NCI-H460 (cell line): ENCODE measurements around the gene KCNJ5. TPM values are rescaled to one million over a fixed set of nuclear protein-coding genes. Genes with fewer than 3 reads are reported as not detected.
"Not testable (repeated sequence)": the region's sequence is repeated elsewhere in the genome, so short reads cannot be mapped to it uniquely, and the experiment has no call there.

Experiments
- DNase-seq: peaks from one replicate; pipeline ENCODE4 v3.0.0-alpha.2; 2016; ENCODE audit warnings: low read depth; ENCODE audit errors: extremely low read depth
- total RNA-seq: library from RNA; depleted of rRNA; stranded (reverse); fragments of >200 nt; shearing (Covaris generic); gene quantifications from 2 replicates; pipeline ENCODE4 v1.2.3, GENCODE V29; 2014

KCNJ5 gene
- total RNA-seq, 1 experiment from 2014 or later, result not detected

DNA sequence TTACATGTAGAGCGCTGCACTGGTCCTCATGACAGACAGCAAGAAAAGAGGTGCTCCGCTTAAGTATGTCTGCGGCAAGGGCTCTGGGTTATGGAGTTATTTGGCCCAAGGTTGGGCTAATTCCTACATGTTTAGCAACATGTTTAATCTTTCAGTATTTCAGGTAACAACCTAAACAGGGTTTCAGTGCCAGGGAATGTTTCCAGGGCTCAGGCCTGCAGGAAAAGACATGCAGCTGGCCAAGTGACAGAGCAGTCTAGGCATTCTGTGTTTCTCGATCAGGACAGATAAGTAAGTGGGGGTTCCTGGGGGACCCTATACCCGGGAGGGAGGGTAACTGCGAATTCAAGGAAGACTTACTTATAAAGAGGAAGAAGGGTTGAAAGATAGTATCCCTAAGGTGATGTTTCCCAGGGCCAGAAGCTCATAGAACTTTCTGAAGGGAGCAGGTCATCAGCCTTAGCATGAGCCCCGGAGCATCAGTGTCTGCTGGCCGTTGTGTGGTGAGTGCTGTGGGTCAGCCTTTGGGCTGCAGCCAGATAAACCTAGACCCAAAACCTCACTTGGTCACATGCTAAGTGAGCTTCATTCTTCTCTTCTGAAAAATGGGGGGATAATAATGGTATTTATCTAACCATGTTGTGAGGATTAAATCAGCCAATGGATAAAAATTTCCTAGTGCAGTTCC lies 18.4 kb downstream of the KCNJ5 start:
- DNase-seq, result no peak

DNA sequence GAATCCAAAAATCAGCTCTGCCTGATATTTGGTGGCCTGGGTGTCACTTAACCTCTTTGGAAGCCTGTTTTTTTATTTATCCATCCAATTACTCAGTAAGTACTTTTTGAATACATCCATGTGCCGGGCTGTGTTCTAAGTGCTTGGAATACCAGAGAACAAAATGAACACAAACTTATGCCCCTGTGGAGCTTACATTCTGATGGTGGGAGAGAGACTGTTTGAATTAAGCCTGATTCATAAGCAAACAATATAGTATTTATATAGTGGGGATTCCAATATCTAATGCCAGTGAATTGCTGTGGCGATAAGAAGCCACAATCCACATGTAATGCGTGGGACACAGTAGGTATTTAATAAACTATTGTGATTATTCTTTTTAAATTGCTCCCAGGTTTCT lies 19.4 kb downstream of the KCNJ5 start:
- no peak for DNase-seq

DNA sequence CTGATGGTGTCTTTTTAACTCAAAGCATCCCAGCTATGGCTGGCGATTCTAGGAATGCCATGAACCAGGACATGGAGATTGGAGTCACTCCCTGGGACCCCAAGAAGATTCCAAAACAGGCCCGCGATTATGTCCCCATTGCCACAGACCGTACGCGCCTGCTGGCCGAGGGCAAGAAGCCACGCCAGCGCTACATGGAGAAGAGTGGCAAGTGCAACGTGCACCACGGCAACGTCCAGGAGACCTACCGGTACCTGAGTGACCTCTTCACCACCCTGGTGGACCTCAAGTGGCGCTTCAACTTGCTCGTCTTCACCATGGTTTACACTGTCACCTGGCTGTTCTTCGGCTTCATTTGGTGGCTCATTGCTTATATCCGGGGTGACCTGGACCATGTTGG lies 20.1 kb downstream of the KCNJ5 start:
- no peak for DNase-seq

DNA sequence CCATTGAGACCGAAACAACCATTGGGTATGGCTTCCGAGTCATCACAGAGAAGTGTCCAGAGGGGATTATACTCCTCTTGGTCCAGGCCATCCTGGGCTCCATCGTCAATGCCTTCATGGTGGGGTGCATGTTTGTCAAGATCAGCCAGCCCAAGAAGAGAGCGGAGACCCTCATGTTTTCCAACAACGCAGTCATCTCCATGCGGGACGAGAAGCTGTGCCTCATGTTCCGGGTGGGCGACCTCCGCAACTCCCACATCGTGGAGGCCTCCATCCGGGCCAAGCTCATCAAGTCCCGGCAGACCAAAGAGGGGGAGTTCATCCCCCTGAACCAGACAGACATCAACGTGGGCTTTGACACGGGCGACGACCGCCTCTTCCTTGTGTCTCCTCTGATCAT lies 20.5 kb downstream of the KCNJ5 start:
- no peak for DNase-seq

DNA sequence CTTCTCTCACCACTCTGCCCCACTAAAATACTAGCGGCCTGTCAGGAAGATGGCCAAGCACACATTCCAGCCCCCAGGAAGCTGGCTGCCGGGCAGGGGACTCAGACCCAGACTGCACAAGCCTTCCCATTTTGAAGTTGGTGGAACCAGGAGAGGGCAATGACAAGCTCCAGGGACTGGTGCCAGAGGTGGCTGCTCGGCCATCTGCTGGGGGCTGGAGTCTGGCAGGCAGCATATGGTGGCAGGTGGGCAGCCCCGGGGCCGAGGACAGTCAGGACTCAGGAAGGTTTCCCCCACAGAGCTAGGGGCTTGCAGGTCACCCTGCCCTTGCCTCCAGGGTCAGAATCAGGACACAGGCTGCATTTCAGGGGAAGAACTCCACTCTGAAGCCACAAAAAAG lies 22.6 kb downstream of the KCNJ5 start:
- DNase-seq, result no peak

DNA sequence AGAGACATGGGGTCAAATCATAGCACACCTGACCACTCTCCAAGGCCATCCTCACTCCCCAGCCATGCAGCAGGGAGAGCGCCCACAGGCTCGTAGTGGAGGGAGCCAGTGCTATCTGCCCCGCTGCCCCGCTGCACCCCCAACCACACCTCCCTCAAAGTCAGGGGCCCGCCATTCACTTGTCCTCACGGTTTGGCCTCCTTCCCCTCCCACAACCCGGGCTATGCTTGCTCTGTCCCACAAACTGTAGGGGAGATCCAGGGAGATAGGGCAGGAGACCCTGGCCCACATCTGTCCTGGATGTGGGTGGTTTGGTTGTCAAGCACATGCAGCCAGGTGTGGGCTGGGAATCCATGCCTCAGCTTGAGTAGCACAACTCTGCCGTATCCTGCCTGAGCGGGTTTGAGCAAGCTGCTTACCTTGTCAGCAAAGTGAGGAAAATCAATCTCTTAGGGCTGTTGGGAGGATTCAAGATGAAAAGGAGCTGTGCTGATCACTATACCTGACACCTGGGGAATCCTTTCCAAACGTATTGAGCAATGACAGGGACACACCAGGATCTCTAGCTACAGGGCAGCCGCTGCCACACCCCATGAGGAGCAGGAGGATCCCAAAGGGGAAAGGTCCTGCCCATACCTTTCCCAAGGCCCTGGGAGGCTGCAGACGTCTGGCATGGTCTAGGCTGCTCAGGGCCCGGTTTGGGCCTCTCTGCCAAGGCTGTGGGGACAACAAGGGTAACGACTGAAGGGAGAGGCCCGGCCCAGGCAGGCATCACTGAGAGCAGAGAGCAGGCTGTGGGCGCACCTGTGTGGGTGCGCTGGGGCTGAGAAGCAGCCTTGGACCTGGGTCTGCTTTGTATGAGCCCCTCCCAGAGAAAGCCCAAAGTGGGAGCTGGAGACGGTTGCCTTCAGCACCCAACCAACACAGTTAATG lies 23.3 kb downstream of the KCNJ5 start:
- no peak for DNase-seq

DNA sequence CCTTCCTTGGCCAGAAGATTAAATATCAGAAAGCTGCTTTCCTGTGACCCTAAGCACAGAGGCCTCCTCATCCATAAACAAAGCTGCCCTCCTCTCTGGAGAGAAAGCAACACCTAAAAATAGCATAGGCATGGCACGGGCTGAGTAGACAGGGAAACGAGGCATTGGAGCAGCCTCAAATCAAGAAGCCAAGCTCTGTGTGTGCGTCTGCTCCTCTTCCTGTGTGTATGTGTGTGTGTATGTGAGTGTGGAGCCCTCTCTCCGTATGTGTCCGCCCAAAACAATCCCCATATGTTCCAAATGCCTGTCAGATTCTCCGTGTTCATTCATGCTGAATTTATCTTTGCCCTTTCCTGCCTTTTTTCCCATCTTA lies 24.0 kb downstream of the KCNJ5 start:
- no peak for DNase-seq

DNA sequence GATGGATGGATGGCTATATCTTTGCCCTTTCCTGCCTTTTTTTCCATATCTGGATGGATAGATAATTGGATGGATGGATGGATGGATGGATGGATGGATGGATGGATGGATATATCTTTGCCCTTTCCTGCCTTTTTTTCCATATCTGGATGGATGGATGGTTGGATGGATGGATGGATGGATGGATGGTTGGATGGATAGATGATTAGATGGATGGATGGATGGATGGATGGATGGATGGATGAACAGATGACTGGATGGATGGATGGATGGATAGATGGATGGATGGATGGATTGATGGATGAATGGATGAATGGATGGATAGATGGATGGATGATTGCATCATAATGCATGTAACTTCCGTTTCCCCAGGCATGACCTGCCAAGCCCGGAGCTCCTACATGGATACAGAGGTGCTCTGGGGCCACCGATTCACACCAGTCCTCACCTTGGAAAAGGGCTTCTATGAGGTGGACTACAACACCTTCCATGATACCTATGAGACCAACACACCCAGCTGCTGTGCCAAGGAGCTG lies 24.9 kb downstream of the KCNJ5 start:
- no peak for DNase-seq

DNA sequence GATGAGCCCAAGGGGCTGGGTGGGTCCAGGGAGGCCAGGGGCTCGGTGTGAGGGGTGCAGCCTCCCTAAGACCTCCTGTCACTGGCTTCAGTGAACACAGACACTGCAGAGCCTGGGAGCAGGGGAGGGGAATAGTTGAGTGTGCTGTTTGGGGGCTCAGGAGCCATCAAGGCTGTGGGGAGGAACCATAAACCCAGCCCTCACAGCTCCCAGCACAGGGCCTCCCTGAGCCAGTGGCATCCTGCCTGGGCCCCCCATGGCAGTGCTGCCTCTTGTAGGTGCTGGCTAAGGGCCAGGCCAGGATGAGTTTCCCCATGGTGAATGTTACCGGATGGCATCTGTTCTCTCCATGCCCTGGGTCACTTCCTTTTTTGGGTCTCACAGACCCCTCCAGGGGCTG lies 25.5 kb downstream of the KCNJ5 start:
- DNase-seq, result no peak

DNA sequence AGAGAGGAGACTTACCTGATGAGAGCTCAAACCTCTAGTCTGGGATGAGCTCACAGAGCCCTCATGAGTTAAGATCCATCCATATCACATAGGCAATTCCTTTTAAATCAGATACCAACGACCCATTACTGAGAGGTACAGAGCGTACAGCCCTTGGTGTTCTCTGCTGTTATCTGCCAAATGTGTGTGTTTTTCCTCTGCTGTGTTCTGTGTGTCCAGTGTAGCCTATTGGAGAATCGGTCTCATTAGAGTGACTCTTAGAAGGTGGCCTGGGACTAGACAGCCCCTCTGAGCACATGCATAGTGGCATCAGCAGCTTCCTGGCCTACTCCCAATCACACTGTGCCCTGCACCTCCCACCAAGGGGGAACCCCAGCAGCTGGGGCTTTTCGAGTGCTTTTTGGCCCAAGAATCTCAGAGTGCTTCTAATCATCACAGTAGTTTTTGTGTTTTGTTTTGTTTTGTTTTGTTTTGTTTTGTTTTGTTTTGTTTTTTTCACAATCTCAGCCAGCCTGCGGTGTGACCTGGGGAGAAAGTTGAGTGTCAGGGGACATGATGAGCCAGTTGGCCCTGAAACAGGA lies 26.1 kb downstream of the KCNJ5 start:
- DNase-seq, result no peak

DNA sequence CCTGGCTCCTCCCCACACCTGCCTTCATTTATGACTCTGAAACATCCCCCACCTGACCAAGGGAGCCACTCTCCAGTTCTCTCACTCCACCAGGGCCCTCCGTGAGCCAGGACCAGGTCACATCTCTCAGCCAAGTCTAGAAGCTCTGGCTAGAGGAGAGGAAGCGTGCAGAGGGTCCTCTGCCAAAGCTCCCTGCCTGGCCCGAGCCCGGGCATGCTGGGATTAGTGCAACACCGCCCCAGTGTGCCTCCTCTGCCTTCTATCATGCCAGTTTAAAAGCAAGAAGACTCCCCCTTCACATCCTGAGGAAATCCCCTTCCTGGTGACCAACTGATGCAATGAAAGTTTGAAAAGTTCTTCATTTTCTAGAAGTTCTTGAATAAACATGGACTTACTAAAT lies 28.1 kb downstream of the KCNJ5 start:
- DNase-seq, result no peak

DNA sequence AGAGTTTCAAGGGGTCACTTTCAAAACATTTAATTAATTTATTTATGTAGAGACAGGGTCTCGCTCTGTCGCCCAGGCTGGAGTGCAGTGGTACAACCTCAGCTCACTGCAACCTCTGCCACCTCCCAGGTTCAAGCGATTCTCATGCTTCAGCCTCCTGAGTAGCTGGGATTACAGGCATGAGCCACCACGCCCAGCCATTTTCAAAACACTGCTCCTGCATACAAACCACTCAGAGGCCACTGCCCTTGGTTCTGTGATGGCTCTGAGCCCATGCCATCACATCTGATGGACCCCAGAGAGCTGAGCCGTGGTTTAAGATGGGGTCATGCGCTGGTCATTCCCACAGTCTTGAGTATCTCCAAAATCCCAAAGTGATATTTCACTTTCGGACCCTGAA lies 28.5 kb downstream of the KCNJ5 start:
- not testable (repeated sequence) for DNase-seq

DNA sequence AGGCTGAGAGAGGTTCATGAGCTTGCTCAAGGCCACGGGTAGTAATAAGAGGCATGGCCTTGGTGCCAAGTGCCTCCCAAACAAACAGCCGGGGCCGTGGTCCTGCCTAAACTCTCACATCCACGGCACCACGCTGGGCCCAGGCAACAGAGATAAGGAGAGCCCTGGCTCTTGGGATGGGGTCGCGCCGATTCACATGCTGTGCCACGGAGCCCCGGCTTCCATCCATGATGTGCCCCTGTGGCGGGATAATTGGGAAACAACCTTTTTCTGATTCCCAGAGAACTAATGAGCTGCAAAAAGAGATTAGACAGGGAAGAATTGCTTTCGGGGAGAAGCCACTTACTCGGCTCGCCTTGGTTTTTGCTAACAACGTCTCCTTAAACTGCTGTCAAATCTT lies 29.5 kb downstream of the KCNJ5 start:
- DNase-seq, result no peak

DNA sequence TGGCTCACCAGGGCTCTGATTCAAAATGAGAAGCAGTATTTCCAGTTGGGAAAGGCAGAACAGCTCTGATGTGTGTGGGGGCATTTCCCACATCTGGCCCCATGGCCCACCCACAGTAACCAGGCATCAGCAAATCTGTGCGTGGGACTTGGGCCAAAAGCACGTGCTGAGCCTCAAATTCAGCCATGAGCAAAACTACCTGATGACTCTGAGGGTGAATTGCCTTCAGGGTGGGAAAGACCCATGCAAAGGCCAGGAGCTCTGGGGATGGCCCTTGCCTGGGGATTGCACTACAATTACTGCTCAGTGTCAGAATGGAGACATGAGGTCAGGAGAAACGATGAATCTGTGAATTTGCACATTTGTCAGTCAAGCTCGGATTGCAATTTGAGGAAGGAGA lies 30.6 kb downstream of the KCNJ5 start:
- DNase-seq, result no peak

DNA sequence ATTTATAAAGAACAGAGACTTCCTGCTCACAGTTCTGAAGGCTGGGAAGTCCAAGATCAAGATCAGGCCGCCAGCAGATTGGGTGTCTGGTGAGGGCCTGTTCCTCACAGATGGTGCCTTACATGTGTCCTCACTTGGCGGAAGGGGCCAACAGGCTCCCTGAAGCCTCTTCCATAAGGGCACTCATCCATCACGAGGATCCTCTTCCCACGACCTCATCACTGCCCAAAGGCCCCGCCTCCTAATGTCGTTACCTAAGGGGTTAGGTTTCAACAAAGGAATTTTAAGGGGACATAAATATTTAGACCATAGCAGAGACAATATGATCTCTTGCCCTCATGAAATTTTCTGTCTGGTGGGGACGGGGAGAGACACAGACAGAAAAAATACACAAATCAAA lies 32.9 kb downstream of the KCNJ5 start:
- DNase-seq, result no peak

DNA sequence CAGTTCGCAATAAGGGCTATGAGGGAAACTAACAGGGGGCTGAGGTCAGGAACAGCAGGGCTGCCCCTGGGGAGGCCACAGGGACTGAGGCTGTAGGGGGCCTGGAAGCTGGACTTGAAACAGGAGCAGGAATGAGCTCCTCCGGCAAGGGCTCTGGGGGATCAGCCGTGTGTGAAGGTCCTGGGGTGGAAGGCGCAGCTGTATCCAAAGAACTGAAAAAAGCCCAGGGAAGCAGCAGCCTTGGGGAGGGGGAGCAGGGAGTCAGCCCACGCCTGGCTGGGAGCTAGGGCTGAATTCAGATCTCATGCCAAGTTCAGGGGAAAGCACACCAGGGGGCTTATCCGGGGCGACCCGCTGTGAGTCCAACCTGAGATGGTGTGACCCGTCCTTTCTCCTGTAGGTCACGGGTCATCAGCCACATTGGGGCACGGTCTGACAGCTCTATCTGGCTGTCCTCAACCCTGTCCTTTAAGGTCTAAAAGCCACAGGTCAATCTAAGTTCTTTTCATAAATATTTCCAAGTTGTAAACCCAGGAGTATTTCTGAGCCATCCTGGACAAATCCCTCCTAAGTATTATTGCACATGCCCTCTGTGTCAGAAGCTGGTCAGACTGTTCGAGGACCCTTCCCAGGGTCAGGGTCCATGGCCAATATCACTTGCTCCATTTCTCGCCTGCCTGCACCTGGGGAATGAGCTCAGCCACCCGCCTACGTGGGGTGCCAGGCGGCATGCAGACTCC lies 33.5 kb downstream of the KCNJ5 start:
- DNase-seq, result no peak

DNA sequence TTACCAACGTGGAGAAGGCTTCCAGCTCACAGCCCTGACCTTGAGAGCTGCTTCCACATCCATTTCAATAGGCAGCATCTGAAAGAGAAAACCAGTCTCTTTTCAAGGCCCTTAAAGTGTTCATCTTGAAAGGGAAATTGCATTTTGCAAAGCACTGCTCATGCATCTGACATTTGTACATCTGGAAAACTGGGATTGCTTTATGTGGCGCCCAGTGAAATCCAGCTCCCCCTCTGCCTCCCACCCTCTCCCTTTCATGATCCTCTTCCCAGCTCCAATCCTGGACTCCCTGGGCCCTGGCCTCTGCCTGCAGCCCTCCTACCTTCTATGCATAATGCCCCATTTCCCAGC lies 34.1 kb downstream of the KCNJ5 start:
- DNase-seq, result no peak

DNA sequence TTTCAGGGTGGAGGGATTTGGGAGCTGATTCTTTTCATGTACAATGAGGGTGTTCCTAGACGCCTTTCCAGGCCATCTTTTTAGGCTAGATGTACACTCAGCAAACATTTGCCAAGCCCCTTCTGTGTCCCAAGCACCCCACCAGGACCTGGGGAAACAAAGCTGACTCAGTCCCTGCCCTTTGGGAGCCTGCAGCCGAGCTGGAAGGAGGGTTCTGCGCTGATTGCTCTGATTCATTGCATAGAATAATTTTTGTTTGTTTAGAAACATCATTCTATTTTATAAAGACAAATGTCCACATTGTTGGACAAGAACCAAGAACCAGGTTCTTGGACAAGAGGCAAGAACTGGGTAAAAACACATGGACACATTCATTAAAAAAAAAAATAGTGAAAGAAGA lies 34.8 kb downstream of the KCNJ5 start:
- no peak for DNase-seq

DNA sequence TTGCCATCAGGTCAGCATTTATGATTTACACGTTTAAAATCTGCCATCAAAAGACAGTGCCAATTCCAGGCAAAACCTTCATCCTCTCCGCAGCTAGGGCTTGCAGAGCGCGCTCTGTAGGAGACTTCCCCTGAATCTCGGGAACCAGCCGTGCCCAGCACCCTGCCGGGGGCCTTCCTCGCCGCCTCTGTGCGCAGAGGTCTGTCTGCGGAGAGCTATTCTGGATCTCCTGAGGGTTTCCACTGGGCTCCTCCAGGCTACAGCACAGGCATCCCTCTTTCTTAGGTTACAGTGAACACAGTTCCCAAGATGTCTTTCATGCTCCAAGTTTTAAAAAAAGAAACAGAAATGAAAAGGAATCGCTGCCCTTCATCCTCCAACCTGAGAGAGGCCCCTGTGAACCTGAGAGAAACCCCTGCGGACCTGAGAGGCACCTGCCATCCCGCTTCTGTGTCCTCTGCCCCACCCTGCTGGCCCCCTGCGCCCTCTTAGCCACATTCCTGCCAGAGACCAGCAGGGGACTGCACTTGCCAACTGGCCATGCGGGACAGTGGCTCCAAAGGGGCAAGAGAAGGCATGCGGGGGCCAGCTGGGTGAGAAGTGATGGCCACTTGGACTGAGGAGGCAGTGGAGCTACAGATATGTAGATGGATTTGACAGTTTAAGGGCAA lies 35.4 kb downstream of the KCNJ5 start:
- DNase-seq, result no peak

DNA sequence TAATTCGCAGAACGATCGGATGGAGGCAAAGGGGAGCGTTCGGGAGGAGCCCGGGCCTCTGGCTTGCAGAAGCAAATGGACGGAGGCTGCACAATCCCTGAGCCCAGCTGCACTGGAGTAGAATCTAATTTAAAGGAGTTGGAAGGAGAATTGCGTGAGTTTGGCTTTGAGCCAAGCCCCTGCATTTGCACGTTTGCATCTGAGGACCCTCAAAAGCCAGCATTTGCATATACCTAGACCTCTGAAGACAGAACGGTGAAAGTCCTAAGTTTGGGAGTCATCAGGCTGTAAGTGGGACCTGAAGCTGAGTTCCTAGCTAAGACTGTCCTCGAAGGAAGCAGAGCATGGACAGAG lies 35.9 kb downstream of the KCNJ5 start:
- no peak for DNase-seq
